IMR-90 (cell line): ENCODE data around the gene PRKN.

Source experiments
- CTCF ChIP-seq: conservative IDR thresholded peaks from 2 replicates; pipeline ENCODE4 v1.5.1; 2012; ENCODE audit warnings: mild to moderate bottlenecking, low read depth, low read length, improper control_type of control experiment
- ELK1 ChIP-seq: fragments of 150-350 bp; IDR thresholded peaks from 2 replicates; pipeline ENCODE4 v1.6.1; 2016; ENCODE audit warnings: low read depth, mild to moderate bottlenecking, low read length, moderate library complexity, borderline replicate concordance
- RAD21 ChIP-seq: IDR thresholded peaks from 2 replicates; pipeline ENCODE4 v1.6.1; 2012; ENCODE audit warnings: low read length, improper control_type of control experiment

- TF ChIP-seq CTCF (no peak), RAD21 (no peak), ELK1 (no peak)
Measured at GRCh38 chr6:161336479-161336878, 1391.1 kb downstream of the PRKN start.
